Activated CD4-positive, alpha-beta T cell treated with anti-CD3 and anti-CD28 coated beads, Interleukin-10, Interleukin-2, amounts not matched to agents 100 ng/mL and 50 ng/mL, durations not matched to agents 16 hours and 8 hours (primary cell): ENCODE data around the gene CFAP92.

Experiments used
- DNase-seq: peaks from one replicate; pipeline ENCODE4 v3.0.0-alpha.2; 2020

CFAP92 gene

DNA sequence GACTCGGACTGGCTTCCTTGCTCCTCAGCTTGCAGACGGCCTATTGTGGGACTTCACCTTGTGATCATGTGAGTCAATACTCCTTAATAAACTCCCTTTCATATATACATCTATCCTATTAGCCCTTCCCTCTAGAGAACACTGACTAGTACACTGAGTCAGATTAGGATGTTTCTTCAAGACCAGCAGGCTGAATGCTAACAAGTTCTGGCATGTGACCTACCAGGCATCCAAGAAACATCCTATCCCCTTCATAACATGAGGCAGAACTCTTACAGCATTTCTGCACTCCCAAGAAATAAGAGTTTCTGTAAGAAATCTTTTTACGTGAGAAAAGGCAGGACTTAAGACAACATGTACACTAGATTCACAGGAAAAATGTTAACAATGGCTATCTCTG lies 9.3 kb downstream of the CFAP92 start:
- DNase-seq, result no peak

DNA sequence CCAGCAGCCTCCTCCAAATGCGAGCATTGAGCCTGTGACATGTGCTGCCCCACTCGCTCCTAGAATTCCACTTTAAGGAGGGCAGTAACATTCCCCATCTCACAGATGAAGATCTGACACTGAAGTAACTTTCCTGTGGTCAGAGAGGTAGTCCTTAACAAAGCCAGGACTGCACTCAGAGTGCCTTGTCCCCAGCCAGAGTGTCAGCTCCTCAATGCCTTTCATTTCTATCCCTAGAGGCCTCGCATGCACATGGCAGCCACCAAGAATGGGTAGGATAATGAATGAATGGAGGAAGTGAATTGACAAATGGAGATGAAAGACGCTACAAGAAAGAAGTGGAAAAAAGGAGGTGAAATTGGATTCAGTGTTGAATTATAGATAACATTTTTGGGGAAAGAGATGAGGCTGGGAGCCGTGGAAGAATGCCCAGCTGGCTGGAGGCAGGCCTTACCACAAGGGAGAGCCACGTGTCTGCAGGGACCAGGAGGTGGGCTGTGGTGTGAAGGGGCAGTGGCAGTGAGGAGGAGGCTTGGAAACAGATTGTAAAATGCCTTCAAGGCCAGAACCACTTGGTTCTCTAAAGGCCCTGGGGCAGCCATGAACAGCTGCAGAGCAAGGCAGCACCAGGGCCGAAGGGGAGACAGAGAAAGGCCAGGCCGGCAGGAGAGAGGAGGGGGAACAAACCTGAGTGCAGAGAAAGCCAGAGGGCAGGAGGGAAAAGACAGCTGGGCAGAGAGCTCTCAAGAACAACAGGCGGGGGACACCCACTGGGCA lies 10.4 kb downstream of the CFAP92 start:
- no peak for DNase-seq

DNA sequence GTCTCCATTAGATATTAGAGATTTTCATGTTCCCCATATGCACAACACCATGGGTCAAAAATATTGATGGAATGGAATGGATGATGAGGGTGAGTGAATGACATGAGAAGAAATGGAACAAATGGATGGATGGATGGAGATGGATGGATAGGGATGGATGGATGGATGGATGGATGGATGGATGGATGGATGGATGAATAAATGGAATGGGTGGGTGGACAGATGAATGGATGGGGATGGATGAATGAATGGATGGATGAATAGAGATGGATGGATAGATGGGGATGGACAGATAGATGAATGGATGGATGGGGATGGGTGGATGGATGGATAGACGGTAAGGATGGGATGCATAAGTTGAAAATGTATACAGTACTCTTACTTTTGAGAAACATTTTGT lies 18.6 kb downstream of the CFAP92 start:
- DNase-seq, result no peak

DNA sequence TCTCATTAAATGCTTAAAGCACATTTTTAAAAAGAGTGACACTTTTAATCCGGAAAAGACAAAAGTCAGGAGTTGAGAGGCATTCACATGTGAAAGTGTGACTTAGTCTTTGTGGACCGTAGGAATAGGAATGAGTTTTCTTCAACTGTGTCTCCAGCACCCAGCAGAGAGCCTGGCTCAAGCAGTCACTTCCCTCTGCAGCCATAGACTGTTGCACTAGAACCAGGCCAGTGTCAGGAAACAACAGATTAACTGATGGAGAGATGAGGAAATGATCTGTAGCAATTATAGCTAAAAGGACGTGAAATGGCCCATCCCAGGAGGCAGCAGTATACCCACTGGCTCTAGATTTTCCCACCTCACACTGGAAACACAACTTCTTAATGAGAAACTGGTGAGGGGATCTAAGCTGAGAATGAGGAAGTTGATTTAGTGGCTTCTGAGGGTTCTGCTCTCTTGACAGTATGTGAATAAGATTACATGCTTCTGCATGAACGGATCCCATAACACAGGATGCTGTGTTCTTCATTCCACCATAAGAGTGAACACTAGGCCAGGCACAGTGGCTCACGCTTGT lies 19.8 kb downstream of the CFAP92 start:
- DNase-seq, result no peak

DNA sequence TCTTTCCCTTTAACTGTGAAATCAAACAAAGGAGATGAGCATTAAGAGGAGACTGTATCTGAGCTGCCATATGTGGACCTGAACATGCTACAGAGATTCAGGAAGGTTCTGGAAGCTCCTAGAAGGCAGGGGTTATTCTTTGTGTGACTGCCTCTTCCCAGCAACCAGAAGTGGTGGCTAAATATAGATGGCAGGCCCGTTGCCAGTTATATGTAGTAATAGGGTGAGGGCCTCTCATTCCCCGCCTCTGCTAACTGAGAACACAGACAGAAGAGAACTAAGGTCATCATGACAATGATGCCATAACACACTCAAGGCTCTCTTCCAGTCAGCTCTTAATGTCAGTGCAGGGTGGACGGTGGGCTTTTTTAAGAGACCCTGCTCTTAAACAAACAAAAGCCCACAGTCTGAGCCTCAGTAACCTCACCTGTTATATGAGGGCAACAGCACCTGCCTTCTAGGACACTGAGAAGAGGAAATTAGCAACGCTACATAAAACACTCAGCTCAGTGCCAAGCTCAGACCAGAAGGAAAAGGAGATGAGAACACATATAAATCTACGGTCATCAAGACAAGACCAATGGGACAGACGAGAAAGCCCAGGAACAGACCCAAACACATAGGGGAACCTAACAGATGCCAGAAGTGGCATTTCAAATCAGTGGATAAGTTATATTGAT lies 22.3 kb downstream of the CFAP92 start:
- no peak for DNase-seq

DNA sequence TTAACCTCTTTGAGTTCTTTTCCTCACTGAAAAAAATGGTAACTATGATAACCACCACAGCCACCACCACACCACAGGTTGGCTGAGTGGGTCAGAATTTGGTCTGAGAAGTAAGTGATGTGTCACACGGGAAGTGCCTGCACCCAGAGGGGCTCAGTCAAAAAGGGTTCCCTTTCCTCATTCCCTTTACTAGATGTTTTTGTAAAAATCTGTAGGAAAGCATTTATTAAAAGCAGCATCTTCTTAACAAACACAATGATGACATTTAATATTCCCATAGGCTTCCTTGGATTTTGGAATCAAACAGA lies 23.2 kb downstream of the CFAP92 start:
- peak; percentile 26 for DNase-seq

DNA sequence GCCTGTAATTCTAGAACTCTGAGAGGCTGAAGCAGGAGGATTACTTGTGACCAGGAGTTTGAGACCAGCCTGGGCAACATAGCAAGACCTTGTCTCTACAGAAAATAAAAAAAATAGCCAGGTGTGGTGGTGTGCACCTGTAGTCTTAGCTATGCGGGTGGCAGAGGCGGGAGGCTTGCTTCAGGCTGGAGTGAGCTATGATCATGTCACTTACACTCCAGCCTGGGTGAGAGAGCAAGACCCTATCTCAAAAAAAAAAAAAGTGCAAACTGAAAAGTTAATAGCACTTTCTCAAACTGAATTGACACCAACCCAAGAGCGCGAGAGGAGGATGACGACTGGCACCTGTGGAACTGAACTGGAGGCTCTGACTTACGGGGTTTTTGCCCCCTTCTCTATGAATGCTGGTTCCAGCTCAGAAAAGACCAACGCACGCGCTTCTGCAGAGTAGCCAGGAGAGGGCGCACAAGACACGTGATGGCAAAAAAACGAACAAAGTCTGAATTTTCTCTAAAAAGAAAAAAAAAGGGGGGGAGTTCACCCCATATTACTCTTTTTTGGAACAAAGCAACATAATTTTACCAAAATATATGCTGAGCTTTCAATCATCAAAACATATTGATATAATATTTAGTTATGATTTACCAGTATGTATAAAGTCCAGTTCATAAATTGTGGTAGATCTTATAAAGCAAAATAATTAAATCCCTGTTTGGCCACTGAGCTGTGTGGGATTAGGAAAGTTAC lies 23.7 kb downstream of the CFAP92 start:
- DNase-seq, result peak; percentile 59

DNA sequence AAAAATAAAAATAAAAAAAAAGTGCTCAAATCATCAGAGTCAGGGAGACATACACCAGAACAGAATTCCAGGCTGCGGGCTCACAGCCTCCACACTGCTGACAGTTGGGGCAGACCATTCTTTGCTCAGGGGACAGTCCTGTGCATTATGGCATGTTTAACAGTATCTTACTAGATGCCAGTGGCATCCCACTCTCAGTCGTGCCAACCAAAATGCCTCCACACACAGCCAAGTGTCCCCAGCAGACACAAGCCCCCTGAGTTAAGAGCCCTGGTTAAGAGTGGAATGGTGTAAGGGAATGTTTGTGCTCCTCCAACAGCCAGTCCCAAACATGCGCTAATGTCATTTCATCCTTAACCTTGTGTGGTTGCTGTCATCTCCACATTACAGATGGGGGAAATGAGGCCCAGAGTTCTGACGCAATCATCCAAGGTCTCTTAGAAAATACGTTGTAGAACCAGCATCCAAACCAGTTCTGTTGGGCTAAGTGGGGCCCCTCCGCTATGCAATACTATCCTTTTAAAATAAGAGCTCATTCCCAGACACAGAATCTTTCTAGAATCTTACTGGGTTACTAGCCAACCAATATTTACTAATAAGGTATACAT lies 26.0 kb downstream of the CFAP92 start:
- DNase-seq, result no peak

DNA sequence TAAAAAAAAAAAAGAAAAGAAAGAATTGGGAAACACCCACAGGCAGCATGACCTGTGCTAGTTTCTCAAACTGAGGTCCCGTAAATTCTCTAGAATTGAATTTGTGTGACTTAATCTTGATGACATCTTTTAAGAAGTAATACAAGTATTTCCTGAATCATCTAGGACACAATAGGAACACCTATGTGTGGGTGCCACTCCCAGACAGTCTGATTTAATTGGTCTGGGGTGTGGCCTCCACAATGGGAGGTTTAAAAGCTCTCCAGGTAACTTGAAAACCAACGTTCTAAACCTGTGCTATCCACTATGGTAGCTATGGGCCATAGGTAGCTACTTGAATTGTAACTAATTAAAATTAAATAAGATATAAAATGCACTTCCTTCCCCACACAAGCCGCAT lies 28.1 kb downstream of the CFAP92 start:
- no peak for DNase-seq

DNA sequence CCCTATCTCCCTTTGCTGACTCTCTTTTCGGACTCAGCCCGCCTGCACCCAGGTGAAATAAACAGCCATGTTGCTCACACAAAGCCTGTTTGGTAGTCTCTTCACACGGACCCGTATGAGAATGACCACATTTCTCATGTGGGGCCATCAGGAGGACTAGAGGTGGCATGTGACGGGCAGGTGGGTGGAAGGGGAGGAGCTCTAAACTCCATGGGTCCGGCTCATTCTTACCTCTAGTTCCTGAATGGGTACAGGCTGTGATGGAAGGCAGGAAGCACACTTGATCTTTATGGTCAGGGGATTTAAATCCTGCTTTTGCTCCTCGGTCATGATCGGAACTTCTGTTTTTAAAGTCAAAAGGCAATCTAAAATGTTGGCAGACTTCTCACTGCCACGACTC lies 28.6 kb downstream of the CFAP92 start:
- no peak for DNase-seq

DNA sequence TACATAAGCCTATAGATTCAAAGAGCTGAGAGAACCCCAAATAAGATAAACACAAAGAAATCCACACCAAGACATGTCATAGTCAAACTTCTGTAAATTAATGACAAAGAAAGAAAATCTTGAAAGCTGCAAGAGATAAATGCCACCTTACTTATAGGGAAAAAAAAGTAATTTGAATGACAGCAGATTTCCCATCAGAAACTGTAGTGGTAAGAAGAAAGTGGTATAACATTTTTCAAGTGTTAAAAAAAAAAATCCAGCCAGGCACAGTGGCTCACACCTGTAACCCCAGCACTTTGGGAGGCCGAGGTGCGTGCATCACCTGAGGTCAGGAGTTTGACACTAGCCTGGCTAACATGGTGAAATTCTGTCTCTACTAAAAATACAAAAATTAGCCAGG lies 37.4 kb downstream of the CFAP92 start:
- no peak for DNase-seq

DNA sequence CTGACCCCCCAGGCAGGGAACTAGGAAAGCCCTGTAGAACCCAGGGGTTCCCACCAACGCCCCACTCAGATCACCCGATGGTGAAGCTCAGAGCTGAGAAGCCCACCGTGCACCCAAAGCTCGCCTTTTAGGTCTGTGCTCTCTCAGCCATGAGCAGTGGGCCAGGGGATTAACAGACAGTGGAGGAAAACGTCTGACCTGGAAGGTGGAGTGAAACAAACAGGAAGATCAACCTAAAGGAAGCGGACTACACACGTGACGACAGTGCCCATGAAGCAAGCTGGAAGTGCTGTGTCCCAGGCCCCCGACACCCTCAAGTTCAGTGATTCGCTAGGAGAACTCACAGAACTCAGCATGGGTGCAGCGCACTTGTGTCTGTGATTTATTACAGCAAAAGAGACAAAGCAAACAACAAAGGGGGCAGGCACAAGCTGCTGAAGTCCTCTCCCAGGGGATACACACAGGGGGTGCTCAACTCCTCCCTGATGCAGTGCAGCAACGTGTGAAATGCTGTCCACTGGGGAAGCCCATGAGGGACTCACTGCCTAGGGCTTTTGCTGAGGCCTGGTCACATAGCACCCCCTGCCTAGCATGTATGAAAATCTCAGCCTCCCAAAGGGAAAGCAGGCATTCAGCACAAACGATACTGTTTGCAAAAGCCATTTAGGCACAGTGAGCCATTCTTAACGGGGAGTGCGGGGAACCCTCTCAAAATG lies 43.5 kb downstream of the CFAP92 start:
- peak; percentile 15 for DNase-seq

DNA sequence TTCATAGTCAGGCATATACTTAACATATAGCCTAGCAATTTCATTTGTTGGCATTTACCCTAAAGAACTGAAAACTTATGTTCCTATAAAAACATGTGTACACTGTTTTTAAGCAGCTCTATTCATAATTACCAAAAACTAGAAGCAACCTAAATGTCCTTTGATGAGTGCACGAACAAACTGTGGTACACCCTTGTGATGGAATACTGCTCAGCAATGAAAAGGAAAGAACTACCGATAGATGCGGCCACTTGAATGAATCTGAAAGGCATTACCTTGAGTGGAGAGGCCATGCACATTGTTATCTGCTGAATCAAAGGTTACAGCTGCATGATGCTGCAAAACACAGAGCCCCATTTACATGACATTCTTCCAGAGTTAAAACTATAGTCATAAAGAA lies 44.7 kb downstream of the CFAP92 start:
- DNase-seq, result no peak

DNA sequence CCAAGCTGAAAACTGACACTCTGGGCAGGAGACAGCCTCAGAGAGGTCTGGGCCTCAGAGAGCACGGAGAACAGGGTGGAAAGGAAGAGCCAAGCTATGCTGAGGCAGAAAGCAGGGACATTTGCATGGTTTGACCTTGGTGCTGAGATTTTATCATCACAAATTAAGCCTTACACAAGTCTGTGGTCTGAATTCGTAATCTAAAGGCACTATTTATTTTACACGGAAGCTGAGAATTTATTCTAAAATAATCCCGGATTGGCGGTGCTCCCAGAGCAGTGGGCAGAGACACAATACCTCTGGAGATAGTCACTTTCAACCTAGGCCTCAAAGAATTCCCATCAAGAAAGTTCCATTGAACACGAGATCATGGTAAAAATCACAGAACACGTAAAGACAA lies 47.5 kb downstream of the CFAP92 start:
- no peak for DNase-seq

DNA sequence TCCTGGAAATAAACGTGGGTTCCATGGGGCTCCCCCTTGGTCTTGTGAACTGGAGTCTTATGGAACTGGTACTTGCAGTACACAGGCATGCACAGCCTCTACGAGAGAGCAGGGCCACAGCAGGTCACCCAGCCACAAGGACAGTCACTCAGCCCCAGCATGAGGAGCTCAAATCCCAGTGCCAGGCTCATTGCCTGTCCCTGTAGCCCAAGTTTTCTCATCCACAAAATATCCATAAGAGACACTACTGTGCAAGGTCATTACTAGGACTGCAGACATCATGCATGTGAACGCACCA lies 48.0 kb downstream of the CFAP92 start:
- no peak for DNase-seq

DNA sequence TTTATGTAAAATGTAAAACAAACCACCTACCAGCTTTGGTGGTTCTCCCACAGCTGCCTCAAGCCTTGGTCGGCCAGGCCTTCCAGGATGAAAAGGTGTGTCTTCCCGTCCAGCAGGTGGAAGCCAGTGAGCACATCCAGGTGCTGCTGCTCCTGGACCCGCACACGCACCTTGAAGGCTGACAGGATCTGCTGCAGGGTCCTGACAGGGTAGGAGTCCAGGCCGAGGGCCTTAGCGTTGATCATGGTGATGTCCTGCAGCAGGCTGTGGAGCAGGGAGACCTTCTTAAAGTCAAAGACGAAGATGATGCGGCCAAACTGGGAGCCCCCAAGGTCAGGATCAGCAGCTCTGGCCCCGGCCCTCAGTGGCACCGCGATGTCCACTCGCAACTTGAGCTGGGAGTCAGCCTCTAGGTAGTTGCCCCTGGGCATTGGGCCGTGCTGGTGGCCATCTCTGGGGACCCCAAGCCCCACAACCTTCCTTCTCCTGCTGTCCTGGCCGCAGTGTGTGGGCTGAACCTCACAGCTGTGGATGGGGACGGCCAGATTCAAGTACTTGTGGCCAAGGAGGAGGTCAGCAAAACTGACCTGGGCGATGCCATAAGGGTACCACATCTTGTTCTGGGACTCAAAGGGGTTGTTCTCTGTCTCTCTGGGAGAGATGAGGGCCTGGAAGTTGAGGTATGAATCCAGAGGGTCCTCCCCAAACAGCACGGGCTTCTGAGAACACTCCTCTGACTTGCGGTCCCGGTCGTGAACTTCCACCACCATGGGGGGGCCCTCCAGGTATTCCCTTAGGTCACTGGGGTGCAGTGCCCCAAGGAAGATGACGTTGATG lies 48.6 kb downstream of the CFAP92 start:
- DNase-seq, result no peak

DNA sequence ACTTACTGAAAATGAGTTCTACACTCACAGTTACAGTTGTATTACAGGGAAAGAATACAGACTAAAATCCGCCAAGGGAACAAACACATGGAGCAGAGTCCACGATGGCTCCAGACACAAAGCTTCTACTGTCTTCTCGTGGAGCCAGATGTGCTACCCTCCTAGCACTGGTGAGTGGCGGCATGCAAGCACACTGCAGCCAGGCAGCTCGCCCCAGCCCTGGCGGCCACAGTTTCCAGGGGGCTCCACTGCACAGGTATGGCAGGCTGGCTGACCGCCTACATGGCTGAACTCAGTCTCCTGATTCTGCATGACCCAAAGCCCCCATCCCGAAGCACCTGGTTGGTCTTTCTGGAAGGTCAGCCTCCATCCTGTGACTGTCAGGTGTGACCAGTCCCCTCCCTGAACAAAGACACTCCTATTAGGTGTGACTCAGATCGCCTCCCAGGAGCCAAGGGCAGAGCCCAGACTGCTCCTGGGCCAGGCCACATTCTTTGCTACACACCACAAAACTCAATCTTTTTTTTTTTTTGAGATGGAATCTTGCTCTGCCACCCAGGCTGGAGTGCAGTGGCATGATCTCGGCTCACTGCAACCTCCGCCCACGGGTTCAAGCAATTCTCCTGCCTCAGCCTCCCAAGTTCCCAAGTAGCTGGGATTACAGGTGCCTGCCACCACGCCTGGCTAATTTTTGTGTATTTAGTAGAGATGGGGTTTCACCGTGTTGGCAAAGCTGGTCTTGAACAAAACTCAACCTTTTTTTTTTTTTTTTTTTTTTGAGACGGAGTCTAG lies 51.5 kb downstream of the CFAP92 start:
- no peak for DNase-seq

DNA sequence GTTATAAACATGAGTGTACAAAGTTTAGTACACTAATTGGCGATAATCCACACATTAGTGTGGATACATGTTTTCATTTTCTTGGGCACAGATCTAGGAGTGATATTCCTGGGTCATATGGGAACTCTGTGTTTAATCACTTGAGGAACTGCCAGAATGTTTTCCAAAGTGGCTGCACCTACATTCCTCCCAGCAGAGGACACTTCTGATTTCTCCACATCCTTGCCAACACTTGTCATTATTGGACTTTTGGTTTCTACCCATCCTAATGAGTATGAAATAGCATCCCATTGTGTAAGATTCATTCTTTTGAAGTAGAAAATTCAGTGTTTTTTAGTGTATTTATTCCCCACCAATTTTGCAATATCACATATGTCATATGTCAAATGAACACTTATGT lies 53.6 kb downstream of the CFAP92 start:
- DNase-seq, result no peak

DNA sequence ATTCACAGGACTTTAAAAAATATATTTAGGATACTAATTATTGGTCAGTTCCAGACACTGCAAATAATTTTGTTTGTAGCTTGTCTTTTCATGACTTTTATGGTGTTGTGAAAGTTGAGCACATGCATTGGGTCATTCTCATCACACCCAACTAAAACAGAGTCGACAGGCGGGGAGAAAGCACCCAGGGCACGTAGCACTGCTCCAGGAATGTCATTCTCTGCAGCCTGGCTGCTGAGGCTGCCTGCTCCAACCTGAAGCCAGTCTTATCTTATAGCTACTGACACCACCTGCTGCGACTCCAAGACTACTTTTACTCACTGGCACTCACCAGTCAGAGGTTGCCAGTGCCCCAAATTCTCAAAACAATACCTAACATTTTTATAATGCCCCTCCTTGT lies 57.5 kb downstream of the CFAP92 start:
- DNase-seq, result no peak

DNA sequence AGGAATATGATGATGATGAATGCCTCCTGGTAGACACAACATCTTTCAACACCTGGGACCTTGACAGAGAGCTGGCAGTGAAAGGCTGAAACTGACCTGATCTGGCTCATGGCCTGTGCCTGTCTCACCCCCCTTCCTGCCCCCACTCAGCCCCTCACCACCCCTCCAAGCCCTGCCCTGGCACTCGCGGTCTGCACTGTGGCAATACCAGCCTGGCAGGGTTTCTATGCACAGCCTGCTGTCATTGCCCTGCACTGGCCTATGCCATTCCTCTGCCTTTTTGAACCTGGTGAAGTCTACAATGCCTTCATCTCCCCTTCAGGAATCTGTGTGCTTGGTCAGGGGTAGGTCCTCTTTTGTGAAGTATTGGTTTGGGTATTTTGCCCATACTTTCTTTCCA lies 58.0 kb downstream of the CFAP92 start:
- no peak for DNase-seq

DNA sequence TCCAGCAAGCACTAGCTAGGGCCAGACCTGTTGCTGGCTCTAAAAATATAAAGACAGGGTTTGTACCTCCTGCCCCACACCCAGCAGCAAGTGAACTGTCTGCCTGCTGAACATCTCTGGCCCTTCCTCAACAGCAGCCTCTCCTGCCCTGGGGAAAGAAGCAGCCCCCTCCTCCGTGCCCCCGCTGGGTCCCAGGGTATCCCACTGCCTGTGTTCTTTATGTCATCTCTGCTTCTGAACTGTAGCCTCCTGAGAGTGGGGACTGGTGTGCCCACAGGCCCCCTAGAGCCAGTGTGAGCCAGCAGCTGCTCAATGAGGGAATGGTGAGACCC lies 60.0 kb downstream of the CFAP92 start:
- DNase-seq, result no peak
